IMR-90 (cell line): ENCODE data around the gene DNAH3. TPM values are rescaled to one million over a fixed set of nuclear protein-coding genes. Genes with fewer than 3 reads are reported as not detected.

Source experiments
- ATAC-seq: fragments of 200-7000 bp; cut with Tn5 transposase; 2 replicates; pipeline ENCODE4 v1.9.1; 2020; ENCODE audit warnings: low read depth, mild to moderate bottlenecking, moderate library complexity
- BruUV-seq: library from RNA; stranded (reverse); fragments of 400-500 nt; replicated peaks from 2 replicates; lab custom pipeline; 2021; lab: Mats Ljungman, UMichigan
- CTCF ChIA-PET: fragments of 300-600 bp; formaldehyde crosslinking; extraction: SDS; loops from one replicate; lab custom pipeline; 2021; ENCODE audit warnings: antibody characterized with exemption; lab: Yijun Ruan, JAX
- POLR2A ChIA-PET: fragments of 300-600 bp; sonication (Branson Sonifier 250); formaldehyde crosslinking; loops from one replicate; lab custom pipeline; 2022; ENCODE audit warnings: antibody characterized with exemption; ENCODE audit not compliant: unreplicated experiment; lab: Charles Lee
- DNase-seq: peaks from one replicate; pipeline ENCODE4 v3.0.0; 2013
- H2AFZ ChIP-seq: replicated peaks from 2 replicates; pipeline ENCODE3; 2013; ENCODE audit warnings: low read length, mild to moderate bottlenecking; ENCODE audit not compliant: poor library complexity
- H2AK5ac ChIP-seq: 2 replicates; pipeline ENCODE4 v1.6.1; 2013; ENCODE audit warnings: low read depth, low read length, inconsistent platforms
- H2AK9ac ChIP-seq: replicated peaks from 2 replicates; pipeline ENCODE3; 2013; ENCODE audit warnings: mild to moderate bottlenecking, low read depth, low read length, moderate library complexity; ENCODE audit not compliant: poor library complexity
- H2BK120ac ChIP-seq: 2 replicates; pipeline ENCODE4 v1.6.1; 2013; ENCODE audit warnings: low read depth, low read length, inconsistent platforms
- H2BK15ac ChIP-seq: 3 replicates; pipeline ENCODE4 v1.6.1; 2013; ENCODE audit warnings: low read depth, low read length, inconsistent platforms
- H2BK20ac ChIP-seq: 2 replicates; pipeline ENCODE4 v1.6.1; 2013; ENCODE audit warnings: low read depth, mild to moderate bottlenecking, inconsistent platforms, low read length, moderate library complexity
- H2BK5ac ChIP-seq: 2 replicates; pipeline ENCODE4 v1.6.1; 2013; ENCODE audit warnings: mild to moderate bottlenecking, low read depth, low read length, inconsistent platforms; ENCODE audit not compliant: poor library complexity, severe bottlenecking
- H3K14ac ChIP-seq: replicated peaks from 2 replicates; pipeline ENCODE4 v1.6.1; 2013; ENCODE audit warnings: low read depth, low read length, inconsistent platforms
- H3K18ac ChIP-seq: 2 replicates; pipeline ENCODE4 v1.6.1; 2013; ENCODE audit warnings: low read depth, low read length, control low read depth
- H3K23ac ChIP-seq: 2 replicates; pipeline ENCODE4 v1.6.1; 2013; ENCODE audit warnings: low read depth, low read length, inconsistent platforms
- H3K27ac ChIP-seq: 2 replicates; pipeline ENCODE4 v1.5.1; 2013; ENCODE audit warnings: mild to moderate bottlenecking, control low read depth, low read length; ENCODE audit not compliant: insufficient read depth
- H3K27me3 ChIP-seq: 2 replicates; pipeline ENCODE4 v1.6.1; 2013; ENCODE audit warnings: low read length; ENCODE audit not compliant: control insufficient read depth, insufficient read depth
- H3K36me3 ChIP-seq: 2 replicates; pipeline ENCODE4 v1.6.1; 2013; ENCODE audit warnings: low read length, mixed read lengths; ENCODE audit not compliant: control insufficient read depth, insufficient read depth
- H3K4ac ChIP-seq: 2 replicates; pipeline ENCODE4 v1.6.1; 2013; ENCODE audit warnings: low read depth, low read length, inconsistent platforms
- H3K4me1 ChIP-seq: 2 replicates; pipeline ENCODE4 v1.6.1; 2013; ENCODE audit warnings: low read length, mixed read lengths; ENCODE audit not compliant: control insufficient read depth, insufficient read depth
- H3K4me2 ChIP-seq: 2 replicates; pipeline ENCODE4 v1.6.1; 2013; ENCODE audit warnings: low read depth, mild to moderate bottlenecking, control low read depth, low read length, moderate library complexity
- H3K4me3 ChIP-seq: 2 replicates; pipeline ENCODE4 v1.5.1; 2013; ENCODE audit warnings: low read depth, mild to moderate bottlenecking, control low read depth, low read length, moderate library complexity; ENCODE audit not compliant: insufficient read depth
- H3K56ac ChIP-seq: 2 replicates; pipeline ENCODE4 v1.6.1; 2013; ENCODE audit warnings: low read length, inconsistent platforms; ENCODE audit not compliant: insufficient read depth; ENCODE audit errors: extremely low read depth
- H3K79me1 ChIP-seq, 2 experiments: 2 replicates each; pipeline ENCODE4 v1.6.1; 2013; ENCODE audit warnings: low read length in 2 of 2, inconsistent platforms in 1 of 2, low read depth in 1 of 2
- H3K9ac ChIP-seq: 2 replicates; pipeline ENCODE4 v1.6.1; 2013; ENCODE audit warnings: low read depth, low read length, control low read depth
- H3K9me1 ChIP-seq: 2 replicates; pipeline ENCODE4 v1.6.1; 2013; ENCODE audit warnings: low read length, inconsistent platforms; ENCODE audit not compliant: insufficient read depth
- H3K9me3 ChIP-seq: 2 replicates; pipeline ENCODE4 v1.6.1; 2013; ENCODE audit warnings: low read length; ENCODE audit not compliant: control insufficient read depth, insufficient read depth
- H4K20me1 ChIP-seq: 2 replicates; pipeline ENCODE4 v1.6.1; 2013; ENCODE audit warnings: low read length, inconsistent platforms; ENCODE audit not compliant: insufficient read depth
- H4K5ac ChIP-seq: 2 replicates; pipeline ENCODE4 v1.6.1; 2013; ENCODE audit warnings: mild to moderate bottlenecking, low read depth, low read length, control low read depth
- H4K8ac ChIP-seq, 2 experiments: 2 replicates each; pipeline ENCODE4 v1.6.1; 2013; ENCODE audit warnings: low read depth in 2 of 2, low read length in 2 of 2, control low read depth in 1 of 2, inconsistent platforms in 1 of 2
- H4K91ac ChIP-seq: 2 replicates; pipeline ENCODE4 v1.6.1; 2013; ENCODE audit warnings: low read depth, low read length, inconsistent platforms; ENCODE audit not compliant: insufficient read depth
- BHLHE40 ChIP-seq: fragments of 150-350 bp; IDR thresholded peaks from 2 replicates; pipeline ENCODE4 v1.6.1; 2016; ENCODE audit warnings: mild to moderate bottlenecking, low read depth, low read length
- CEBPB ChIP-seq: IDR thresholded peaks from 2 replicates; pipeline ENCODE4 v1.6.1; 2012; ENCODE audit warnings: low read depth, low read length, improper control_type of control experiment
- CHD1 ChIP-seq: IDR thresholded peaks from 2 replicates; pipeline ENCODE4 v1.6.1; 2012; ENCODE audit warnings: low read depth, low read length, improper control_type of control experiment
- CTCF ChIP-seq: conservative IDR thresholded peaks from 2 replicates; pipeline ENCODE4 v1.5.1; 2012; ENCODE audit warnings: mild to moderate bottlenecking, low read depth, low read length, improper control_type of control experiment
- FOS ChIP-seq: fragments of 150-350 bp; IDR thresholded peaks from 2 replicates; pipeline ENCODE4 v1.6.1; 2016; ENCODE audit warnings: low read depth, low read length
- MAFK ChIP-seq: IDR thresholded peaks from 2 replicates; pipeline ENCODE4 v1.6.1; 2012; ENCODE audit warnings: low read depth, low read length, improper control_type of control experiment
- MAZ ChIP-seq: IDR thresholded peaks from 2 replicates; pipeline ENCODE4 v1.6.1; 2012; ENCODE audit warnings: low read depth, mild to moderate bottlenecking, low read length, improper control_type of control experiment, moderate library complexity, borderline replicate concordance
- MXI1 ChIP-seq: IDR thresholded peaks from 2 replicates; pipeline ENCODE4 v1.6.1; 2012; ENCODE audit warnings: low read depth, mild to moderate bottlenecking, low read length, moderate library complexity, borderline replicate concordance
- NFE2L2 ChIP-seq: fragments of 150-350 bp; IDR thresholded peaks from 2 replicates; pipeline ENCODE4 v1.6.1; 2016; ENCODE audit warnings: low read depth, mild to moderate bottlenecking, low read length
- POLR2A ChIP-seq: IDR thresholded peaks from 2 replicates; pipeline ENCODE4 v1.6.1; 2012; ENCODE audit warnings: mild to moderate bottlenecking, low read depth, low read length
- RAD21 ChIP-seq: IDR thresholded peaks from 2 replicates; pipeline ENCODE4 v1.6.1; 2012; ENCODE audit warnings: low read length, improper control_type of control experiment
- RCOR1 ChIP-seq: IDR thresholded peaks from 2 replicates; pipeline ENCODE4 v1.6.1; 2012; ENCODE audit warnings: mild to moderate bottlenecking, low read length, improper control_type of control experiment; ENCODE audit not compliant: insufficient replicate concordance
- RFX5 ChIP-seq: IDR thresholded peaks from 2 replicates; pipeline ENCODE4 v1.8.0; 2012; ENCODE audit warnings: low read depth, mild to moderate bottlenecking, low read length, moderate library complexity
- SMC3 ChIP-seq: fragments of 150-350 bp; IDR thresholded peaks from 2 replicates; pipeline ENCODE4 v1.6.1; 2016; ENCODE audit warnings: low read depth, mild to moderate bottlenecking, antibody characterized with exemption, low read length, moderate library complexity
- USF2 ChIP-seq: fragments of 150-350 bp; IDR thresholded peaks from 2 replicates; pipeline ENCODE4 v1.6.1; 2017; ENCODE audit warnings: mild to moderate bottlenecking, antibody characterized with exemption, low read length, low read depth
- WGBS, 2 experiments: methylation state at CpG; one replicate each; pipeline versions ENCODE4 v1.1.5 to v1.1.7; 2013; ENCODE audit warnings: missing lambda C conversion rate in 2 of 2; ENCODE audit not compliant: insufficient read length in 1 of 2; ENCODE audit errors: extremely low coverage in 2 of 2; 5-methylcytosine and 5-hydroxymethylcytosine counted together
- dilution Hi-C: fragments of 300-500 bp; cut with HindIII; formaldehyde crosslinking; loops from one replicate; pipeline ENCODE4 v1.14.3; 2018; ENCODE audit warnings: low sequenced_read_pairs; ENCODE audit not compliant: unreplicated experiment
- in situ Hi-C: fragments of 300-500 bp; cut with MboI; formaldehyde crosslinking; loops from 3 replicates; pipeline ENCODE4 v1.14.3; 2019; ENCODE audit warnings: low sequenced_read_pairs, inconsistent platforms, mixed read lengths
- intact Hi-C: fragments of 100-400 bp; cut with micrococcal nuclease; formaldehyde crosslinking; loops from 2 replicates; pipeline ENCODE4 v1.10.0; 2022
- polyA plus RNA-seq, 3 experiments: library from polyadenylated mRNA; depleted of rRNA; stranded (reverse); fragments of >200 nt; gene quantifications; 2 replicates each; pipeline ENCODE4 v1.2.3, GENCODE V29; 2012; ENCODE audit warnings: low replicate concordance in 1 of 3
- total RNA-seq: library from RNA; depleted of rRNA; stranded (reverse); fragments of >200 nt; gene quantifications from 2 replicates; pipeline ENCODE4 v1.2.3, GENCODE V29; 2012
- TF ChIP-seq, protein P1 (sequence below): fragments of 150-350 bp; IDR thresholded peaks from 2 replicates; pipeline ENCODE4 v1.6.1; 2016; ENCODE audit warnings: low read depth, mild to moderate bottlenecking, low read length, moderate library complexity, borderline replicate concordance

DNAH3 gene
- total and polyA plus RNA-seq, 2 of the 4 experiments (the other 2 are of a cell fraction) = not detected

DNA sequence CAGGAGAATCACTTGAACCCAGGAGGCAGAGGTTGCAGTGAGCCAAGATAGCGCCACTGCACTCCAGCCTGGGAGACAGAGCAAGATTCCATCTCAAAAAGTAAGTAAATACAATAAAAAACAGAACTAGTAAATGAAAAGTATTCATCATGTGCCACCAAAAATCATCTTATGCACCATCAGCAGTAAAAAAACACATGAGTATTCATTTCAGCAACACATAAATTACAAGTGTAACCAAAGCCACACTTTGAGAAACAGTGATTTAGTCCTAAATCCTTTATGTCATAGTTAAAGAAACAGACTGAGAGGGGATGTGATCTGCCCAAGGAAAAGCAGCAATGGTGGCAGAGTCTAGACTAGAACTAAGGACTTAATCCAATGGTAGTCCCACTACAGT, 263.4 kb downstream of the DNAH3 start:
- no peak overlapping the region for H4K8ac ChIP-seq
- CTCF ChIA-PET = no interaction called here
- H3K18ac ChIP-seq = no peak overlapping the region

More for the DNA sequence above, 263.4 kb downstream of the DNAH3 start:
- Histone ChIP-seq H3K4me1 (peaks cover 5% of the 10 kb centered on the region; the same call in 1 of the 2 replicates), H3K4me3 (no peak overlapping the region), H3K36me3 (peaks cover 12% of the 10 kb centered on the region), H2BK5ac (no peak overlapping the region), H4K5ac (no peak overlapping the region), H3K23ac (no peak overlapping the region), H3K4me2 (no peak overlapping the region), H3K79me1 (peaks cover 18 to 73% of the 10 kb centered on the region in 2 experiments), H4K20me1 (peaks cover 49% of the 10 kb centered on the region), H3K9me3 (no peaks in the 10 kb centered on the region), H3K4ac (no peak overlapping the region), H3K27ac (no peak overlapping the region), H2AK9ac (no peak overlapping the region), H3K9me1 (peaks cover 18% of the 10 kb centered on the region), H2BK15ac (no peak overlapping the region), H3K14ac (no peak overlapping the region), H3K9ac (no peak overlapping the region), H3K56ac (no peak overlapping the region), H2BK120ac (no peak overlapping the region), H3K27me3 (no peaks in the 10 kb centered on the region), H2AK5ac (no peak overlapping the region), H2AFZ (no peak overlapping the region), H2BK20ac (no peak overlapping the region), H4K91ac (no peak overlapping the region)
- TF ChIP-seq MAZ (no peak), FOS (no peak), CHD1 (no peak), USF2 (no peak), SMC3 (no peak), RAD21 (no peak), CTCF (no peak), MAFK (no peak), NFE2L2 (no peak), BHLHE40 (no peak), RFX5 (no peak), MXI1 (no peak), RCOR1 (no peak), CEBPB (no peak), POLR2A (no peak)
- TF ChIP-seq, protein P1, sequence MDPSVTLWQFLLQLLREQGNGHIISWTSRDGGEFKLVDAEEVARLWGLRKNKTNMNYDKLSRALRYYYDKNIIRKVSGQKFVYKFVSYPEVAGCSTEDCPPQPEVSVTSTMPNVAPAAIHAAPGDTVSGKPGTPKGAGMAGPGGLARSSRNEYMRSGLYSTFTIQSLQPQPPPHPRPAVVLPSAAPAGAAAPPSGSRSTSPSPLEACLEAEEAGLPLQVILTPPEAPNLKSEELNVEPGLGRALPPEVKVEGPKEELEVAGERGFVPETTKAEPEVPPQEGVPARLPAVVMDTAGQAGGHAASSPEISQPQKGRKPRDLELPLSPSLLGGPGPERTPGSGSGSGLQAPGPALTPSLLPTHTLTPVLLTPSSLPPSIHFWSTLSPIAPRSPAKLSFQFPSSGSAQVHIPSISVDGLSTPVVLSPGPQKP = no peak
- intact Hi-C loops (no loop called here), dilution Hi-C loops (no loop called here), in situ Hi-C loops (no loop called here)
- no peak for ATAC-seq
- POLR2A ChIA-PET = no interaction called here
- BruUV-seq = no TSS peak
- DNase-seq = no peak
- no CpG with 5 or more reads among the region's 1 CpG for WGBS, 2 experiments
